Measurements from ENCODE around the gene GLYR1. TPM values are rescaled to one million over a fixed set of nuclear protein-coding genes. Genes with fewer than 3 reads are reported as not detected.

GLYR1 gene
- total RNA-seq, 1 experiment from 2014 or later = 67.3 TPM

DNA sequence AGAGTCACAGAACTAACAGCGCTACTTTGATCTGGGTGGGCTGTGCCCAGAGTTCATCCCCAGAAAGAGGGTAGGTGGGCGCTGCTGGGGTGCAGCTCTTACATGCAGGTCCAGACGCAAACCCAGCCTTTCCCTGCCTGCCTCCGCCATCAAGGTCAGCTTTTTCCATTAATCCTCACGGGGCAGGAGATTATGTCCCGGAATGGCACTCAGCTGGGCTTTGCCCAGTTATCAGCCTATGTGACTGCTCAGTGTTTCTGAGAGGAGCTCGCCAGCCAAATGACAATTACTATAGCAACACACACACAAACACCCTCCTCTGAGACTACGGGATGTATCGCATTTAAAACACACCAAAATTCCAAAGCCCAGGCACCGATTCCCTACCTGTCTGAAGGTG is 20.1 kb downstream of the GLYR1 start:
- Mint-ChIP-seq H3K27ac (ENCODE audit: low read depth, unreplicated experiment) (no peak overlapping the region), H3K27me3 (ENCODE audit: insufficient read depth, unreplicated experiment) (no peaks in the 10 kb centered on the region), H3K4me3 (ENCODE audit: unreplicated experiment) (no peak overlapping the region), H3K9me3 (ENCODE audit: unreplicated experiment) (no peaks in the 10 kb centered on the region), H3K4me1 (ENCODE audit: insufficient read depth, unreplicated experiment) (no peaks in the 10 kb centered on the region), H3K36me3 (ENCODE audit: insufficient read depth, unreplicated experiment) (peaks cover 87% of the 10 kb centered on the region)
- no TSS peak for BruUV-seq (replicated peaks)
- no peak for DNase-seq (ENCODE audit: unreplicated experiment)
- TF ChIP-seq, protein P1, sequence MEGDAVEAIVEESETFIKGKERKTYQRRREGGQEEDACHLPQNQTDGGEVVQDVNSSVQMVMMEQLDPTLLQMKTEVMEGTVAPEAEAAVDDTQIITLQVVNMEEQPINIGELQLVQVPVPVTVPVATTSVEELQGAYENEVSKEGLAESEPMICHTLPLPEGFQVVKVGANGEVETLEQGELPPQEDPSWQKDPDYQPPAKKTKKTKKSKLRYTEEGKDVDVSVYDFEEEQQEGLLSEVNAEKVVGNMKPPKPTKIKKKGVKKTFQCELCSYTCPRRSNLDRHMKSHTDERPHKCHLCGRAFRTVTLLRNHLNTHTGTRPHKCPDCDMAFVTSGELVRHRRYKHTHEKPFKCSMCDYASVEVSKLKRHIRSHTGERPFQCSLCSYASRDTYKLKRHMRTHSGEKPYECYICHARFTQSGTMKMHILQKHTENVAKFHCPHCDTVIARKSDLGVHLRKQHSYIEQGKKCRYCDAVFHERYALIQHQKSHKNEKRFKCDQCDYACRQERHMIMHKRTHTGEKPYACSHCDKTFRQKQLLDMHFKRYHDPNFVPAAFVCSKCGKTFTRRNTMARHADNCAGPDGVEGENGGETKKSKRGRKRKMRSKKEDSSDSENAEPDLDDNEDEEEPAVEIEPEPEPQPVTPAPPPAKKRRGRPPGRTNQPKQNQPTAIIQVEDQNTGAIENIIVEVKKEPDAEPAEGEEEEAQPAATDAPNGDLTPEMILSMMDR (IDR thresholded peaks at IDR 0.05; ENCODE audit: unreplicated experiment) = no peak
- intact Hi-C loops (cut with micrococcal nuclease) = no loop called here
- POLR2A ChIA-PET = interaction anchor here (0.7 to 1.0 kb wide), 2 partner anchors 14 to 24 kb away, joined by 3 read pairs; no protein-coding TSS in a partner anchor
- CTCF ChIA-PET = interaction anchor here (0.6 to 1.3 kb wide), 3 partner anchors 13 to 132 kb away, joined by 3 to 5 read pairs (median 3); partner anchors contain the start of gene SEC14L5

DNA sequence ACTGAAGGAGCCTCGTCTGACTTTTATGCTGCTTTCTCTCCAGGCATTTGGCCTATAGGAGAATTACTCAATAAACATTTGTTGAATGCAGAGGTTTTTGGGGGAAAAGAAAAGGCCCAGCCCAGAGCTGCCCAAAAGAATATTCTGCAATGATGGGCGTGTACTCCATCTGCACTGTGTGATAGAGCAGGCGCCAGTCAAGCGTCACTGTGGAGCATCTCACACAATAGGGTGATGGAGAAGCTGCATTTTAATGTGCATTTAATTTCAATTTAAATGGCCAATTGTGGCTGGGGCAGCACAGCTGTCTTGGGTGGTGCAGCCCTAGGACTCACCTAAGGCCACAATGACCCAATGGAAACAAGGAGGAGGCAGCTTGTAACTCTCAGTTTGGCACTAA is 20.6 kb downstream of the GLYR1 start:
- ChIA-PET POLR2A (interaction anchor here (0.7 kb wide), 1 partner anchor 15 kb away, joined by 3 read pairs; no protein-coding TSS in a partner anchor), CTCF (interaction anchor here (0.6 to 0.8 kb wide), 2 partner anchors 13 to 128 kb away, joined by 3 read pairs; no protein-coding TSS in a partner anchor)
- DNase-seq (ENCODE audit: unreplicated experiment) = no peak
- no peak overlapping the region for H3K27ac Mint-ChIP-seq (ENCODE audit: low read depth, unreplicated experiment)
- H3K4me3 Mint-ChIP-seq (ENCODE audit: unreplicated experiment) = no peak overlapping the region
- intact Hi-C loops (cut with micrococcal nuclease) = no loop called here
- H3K9me3 Mint-ChIP-seq (ENCODE audit: unreplicated experiment) = no peaks in the 10 kb centered on the region
- no peaks in the 10 kb centered on the region for H3K4me1 Mint-ChIP-seq (ENCODE audit: insufficient read depth, unreplicated experiment)
- TF ChIP-seq, protein P1 (IDR thresholded peaks at IDR 0.05; ENCODE audit: unreplicated experiment) = no peak
- no peaks in the 10 kb centered on the region for H3K27me3 Mint-ChIP-seq (ENCODE audit: insufficient read depth, unreplicated experiment)
- H3K36me3 Mint-ChIP-seq (ENCODE audit: insufficient read depth, unreplicated experiment) = peaks cover 87% of the 10 kb centered on the region
- BruUV-seq (replicated peaks) = no TSS peak

DNA sequence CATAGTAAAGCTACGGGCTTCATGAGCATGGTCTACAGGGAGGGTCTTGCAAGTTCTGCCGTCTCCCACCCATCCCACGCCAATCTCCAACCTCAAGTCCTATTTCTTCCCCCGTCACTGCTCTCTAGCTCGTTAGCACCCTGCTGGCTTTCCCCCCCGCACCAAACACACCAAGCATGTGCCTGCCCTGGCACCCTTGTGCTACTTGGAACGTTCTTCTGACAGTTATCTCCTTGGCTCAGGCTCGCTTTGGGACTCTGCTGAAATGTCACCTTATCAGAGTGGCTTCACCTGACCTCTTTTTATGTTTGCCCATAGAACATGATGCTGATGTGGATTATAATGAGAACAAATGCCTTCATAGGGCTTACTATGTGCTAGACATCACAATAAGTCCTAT is 21.9 kb downstream of the GLYR1 start:
- Mint-ChIP-seq H3K27me3 (ENCODE audit: insufficient read depth, unreplicated experiment) (no peaks in the 10 kb centered on the region), H3K4me1 (ENCODE audit: insufficient read depth, unreplicated experiment) (no peaks in the 10 kb centered on the region), H3K27ac (ENCODE audit: low read depth, unreplicated experiment) (no peak overlapping the region), H3K9me3 (ENCODE audit: unreplicated experiment) (no peaks in the 10 kb centered on the region), H3K36me3 (ENCODE audit: insufficient read depth, unreplicated experiment) (peaks cover 83% of the 10 kb centered on the region), H3K4me3 (ENCODE audit: unreplicated experiment) (no peak overlapping the region)
- CTCF ChIA-PET = interaction anchor here (0.6 to 0.9 kb wide), 3 partner anchors 14 to 199 kb away, joined by 3 read pairs; no protein-coding TSS in a partner anchor
- DNase-seq (ENCODE audit: unreplicated experiment) = no peak
- no TSS peak for BruUV-seq (replicated peaks)
- intact Hi-C loops (cut with micrococcal nuclease) = no loop called here
- POLR2A ChIA-PET = interaction anchor here (0.6 to 0.9 kb wide), 3 partner anchors 9 to 21 kb away, joined by 3 to 4 read pairs (median 3); no protein-coding TSS in a partner anchor
- TF ChIP-seq, protein P1 (IDR thresholded peaks at IDR 0.05; ENCODE audit: unreplicated experiment) = no peak

DNA sequence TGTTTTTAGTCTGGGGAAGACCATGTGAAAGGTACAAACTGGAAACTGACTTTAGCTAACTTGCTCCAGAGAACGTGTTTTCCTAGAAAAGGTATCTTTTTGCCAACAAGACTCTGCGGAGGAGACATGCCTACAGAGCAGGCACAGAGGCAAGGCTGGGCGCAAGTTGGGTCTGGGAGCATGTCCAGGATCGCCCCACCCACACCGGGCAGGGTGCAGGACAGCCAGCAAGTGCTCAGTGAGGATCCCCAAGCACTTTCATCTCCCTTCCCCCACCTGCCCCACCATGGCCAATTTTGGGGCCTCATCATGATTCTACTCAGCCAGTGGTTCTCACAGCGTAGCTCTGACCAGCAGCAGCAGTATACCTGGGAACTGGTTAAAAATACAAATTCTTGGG is 26.4 kb downstream of the GLYR1 start:
- TF ChIP-seq, protein P1 (IDR thresholded peaks at IDR 0.05; ENCODE audit: unreplicated experiment) = no peak
- CTCF ChIA-PET = no interaction called here

More for the DNA sequence above, 26.4 kb downstream of the GLYR1 start:
- BruUV-seq (replicated peaks) = no TSS peak
- H3K36me3 Mint-ChIP-seq (ENCODE audit: insufficient read depth, unreplicated experiment) = peaks cover 86% of the 10 kb centered on the region
- no peaks in the 10 kb centered on the region for H3K27me3 Mint-ChIP-seq (ENCODE audit: insufficient read depth, unreplicated experiment)
- intact Hi-C loops (cut with micrococcal nuclease) = no loop called here
- POLR2A ChIA-PET = interaction anchor here (1.1 kb wide), 1 partner anchor 18 kb away, joined by 5 read pairs; the partner anchor contains the start of gene ROGDI
- H3K4me1 Mint-ChIP-seq (ENCODE audit: insufficient read depth, unreplicated experiment) = no peaks in the 10 kb centered on the region
- no peak overlapping the region for H3K4me3 Mint-ChIP-seq (ENCODE audit: unreplicated experiment)
- no peak overlapping the region for H3K27ac Mint-ChIP-seq (ENCODE audit: low read depth, unreplicated experiment)
- H3K9me3 Mint-ChIP-seq (ENCODE audit: unreplicated experiment) = no peaks in the 10 kb centered on the region
- no peak for DNase-seq (ENCODE audit: unreplicated experiment)

Data from MCF 10A (cell line).